HL-60 (cell line): Measurements from ENCODE around the gene TMEM126B.

Source experiments
- CTCF ChIP-seq: IDR thresholded peaks from one replicate; pipeline ENCODE4 v1.5.1; 2011; ENCODE audit warnings: low read length, control low read depth, inconsistent platforms; ENCODE audit not compliant: insufficient read depth
- GABPA ChIP-seq: IDR thresholded peaks from 2 replicates; pipeline ENCODE4 v1.6.1; 2012; ENCODE audit warnings: low read depth
- POLR2AphosphoS5 ChIP-seq: IDR thresholded peaks from 2 replicates; pipeline ENCODE4 v1.6.1; 2012; ENCODE audit warnings: low read depth
- TF ChIP-seq, protein P1 (sequence below): IDR thresholded peaks from 2 replicates; pipeline ENCODE4 v1.6.1; 2012; ENCODE audit warnings: low read depth; ENCODE audit not compliant: insufficient replicate concordance

- no peak for TF ChIP-seq CTCF
- TF ChIP-seq POLR2AphosphoS5 = no peak
- no peak for TF ChIP-seq GABPA
- TF ChIP-seq, protein P1, sequence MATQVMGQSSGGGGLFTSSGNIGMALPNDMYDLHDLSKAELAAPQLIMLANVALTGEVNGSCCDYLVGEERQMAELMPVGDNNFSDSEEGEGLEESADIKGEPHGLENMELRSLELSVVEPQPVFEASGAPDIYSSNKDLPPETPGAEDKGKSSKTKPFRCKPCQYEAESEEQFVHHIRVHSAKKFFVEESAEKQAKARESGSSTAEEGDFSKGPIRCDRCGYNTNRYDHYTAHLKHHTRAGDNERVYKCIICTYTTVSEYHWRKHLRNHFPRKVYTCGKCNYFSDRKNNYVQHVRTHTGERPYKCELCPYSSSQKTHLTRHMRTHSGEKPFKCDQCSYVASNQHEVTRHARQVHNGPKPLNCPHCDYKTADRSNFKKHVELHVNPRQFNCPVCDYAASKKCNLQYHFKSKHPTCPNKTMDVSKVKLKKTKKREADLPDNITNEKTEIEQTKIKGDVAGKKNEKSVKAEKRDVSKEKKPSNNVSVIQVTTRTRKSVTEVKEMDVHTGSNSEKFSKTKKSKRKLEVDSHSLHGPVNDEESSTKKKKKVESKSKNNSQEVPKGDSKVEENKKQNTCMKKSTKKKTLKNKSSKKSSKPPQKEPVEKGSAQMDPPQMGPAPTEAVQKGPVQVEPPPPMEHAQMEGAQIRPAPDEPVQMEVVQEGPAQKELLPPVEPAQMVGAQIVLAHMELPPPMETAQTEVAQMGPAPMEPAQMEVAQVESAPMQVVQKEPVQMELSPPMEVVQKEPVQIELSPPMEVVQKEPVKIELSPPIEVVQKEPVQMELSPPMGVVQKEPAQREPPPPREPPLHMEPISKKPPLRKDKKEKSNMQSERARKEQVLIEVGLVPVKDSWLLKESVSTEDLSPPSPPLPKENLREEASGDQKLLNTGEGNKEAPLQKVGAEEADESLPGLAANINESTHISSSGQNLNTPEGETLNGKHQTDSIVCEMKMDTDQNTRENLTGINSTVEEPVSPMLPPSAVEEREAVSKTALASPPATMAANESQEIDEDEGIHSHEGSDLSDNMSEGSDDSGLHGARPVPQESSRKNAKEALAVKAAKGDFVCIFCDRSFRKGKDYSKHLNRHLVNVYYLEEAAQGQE = no peak
Observed at GRCh38 chr11:85596886-85597285, 31.5 kb upstream of the TMEM126B start.
